Measurements from ENCODE around the gene WRAP53.
A peak's percentile ranks its signal among the peaks of the same experiment; 100 is the strongest.

The WRAP53 gene

GRCh38 chr17:7677388-7678067, 10.7 kb upstream of the WRAP53 start:
- TF ChIP-seq, protein P1, sequence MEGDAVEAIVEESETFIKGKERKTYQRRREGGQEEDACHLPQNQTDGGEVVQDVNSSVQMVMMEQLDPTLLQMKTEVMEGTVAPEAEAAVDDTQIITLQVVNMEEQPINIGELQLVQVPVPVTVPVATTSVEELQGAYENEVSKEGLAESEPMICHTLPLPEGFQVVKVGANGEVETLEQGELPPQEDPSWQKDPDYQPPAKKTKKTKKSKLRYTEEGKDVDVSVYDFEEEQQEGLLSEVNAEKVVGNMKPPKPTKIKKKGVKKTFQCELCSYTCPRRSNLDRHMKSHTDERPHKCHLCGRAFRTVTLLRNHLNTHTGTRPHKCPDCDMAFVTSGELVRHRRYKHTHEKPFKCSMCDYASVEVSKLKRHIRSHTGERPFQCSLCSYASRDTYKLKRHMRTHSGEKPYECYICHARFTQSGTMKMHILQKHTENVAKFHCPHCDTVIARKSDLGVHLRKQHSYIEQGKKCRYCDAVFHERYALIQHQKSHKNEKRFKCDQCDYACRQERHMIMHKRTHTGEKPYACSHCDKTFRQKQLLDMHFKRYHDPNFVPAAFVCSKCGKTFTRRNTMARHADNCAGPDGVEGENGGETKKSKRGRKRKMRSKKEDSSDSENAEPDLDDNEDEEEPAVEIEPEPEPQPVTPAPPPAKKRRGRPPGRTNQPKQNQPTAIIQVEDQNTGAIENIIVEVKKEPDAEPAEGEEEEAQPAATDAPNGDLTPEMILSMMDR (conservative IDR thresholded peaks at IDR 0.05; ENCODE audit: low read length): no peak
- no peak for TF ChIP-seq EZH2phosphoT487 (IDR thresholded peaks at IDR 0.05; ENCODE audit: borderline replicate concordance)
- no peak overlapping the region for H3K4me3 ChIP-seq (ENCODE audit: low read length, poor library complexity, severe bottlenecking)
- no peak overlapping the region for H2AFZ ChIP-seq (ENCODE audit: low read length)
- H3K79me2 ChIP-seq (ENCODE audit: insufficient read depth, low read length): peaks cover 29% of the 10 kb centered on the region
- no peak overlapping the region for H3K4me2 ChIP-seq (ENCODE audit: low read depth, low read length, poor library complexity, severe bottlenecking)
- H3K9ac ChIP-seq (ENCODE audit: low read depth, low read length, poor library complexity, severe bottlenecking): no peak overlapping the region
- peaks cover 37% of the 10 kb centered on the region for H3K36me3 ChIP-seq (ENCODE audit: insufficient read depth, low read length)
- no peaks in the 10 kb centered on the region for H3K4me1 ChIP-seq (ENCODE audit: insufficient read depth, low read length, poor library complexity, severe bottlenecking)
- H3F3A ChIP-seq (ENCODE audit: low read depth): no peaks in the 10 kb centered on the region
- no peaks in the 10 kb centered on the region for H3K9me2 ChIP-seq (replicated peaks; ENCODE audit: low read depth, low read length)
- H3K27me3 ChIP-seq (ENCODE audit: insufficient read depth, low read length, poor library complexity, severe bottlenecking): no peaks in the 10 kb centered on the region
- peaks cover 9% of the 10 kb centered on the region; the same call in 1 of the 2 replicates for H3K9me3 ChIP-seq (ENCODE audit: insufficient read depth, low read depth, low read length)
- H4K20me1 ChIP-seq (ENCODE audit: insufficient read depth, low read length, poor library complexity, severe bottlenecking): peaks cover 18% of the 10 kb centered on the region

DNA sequence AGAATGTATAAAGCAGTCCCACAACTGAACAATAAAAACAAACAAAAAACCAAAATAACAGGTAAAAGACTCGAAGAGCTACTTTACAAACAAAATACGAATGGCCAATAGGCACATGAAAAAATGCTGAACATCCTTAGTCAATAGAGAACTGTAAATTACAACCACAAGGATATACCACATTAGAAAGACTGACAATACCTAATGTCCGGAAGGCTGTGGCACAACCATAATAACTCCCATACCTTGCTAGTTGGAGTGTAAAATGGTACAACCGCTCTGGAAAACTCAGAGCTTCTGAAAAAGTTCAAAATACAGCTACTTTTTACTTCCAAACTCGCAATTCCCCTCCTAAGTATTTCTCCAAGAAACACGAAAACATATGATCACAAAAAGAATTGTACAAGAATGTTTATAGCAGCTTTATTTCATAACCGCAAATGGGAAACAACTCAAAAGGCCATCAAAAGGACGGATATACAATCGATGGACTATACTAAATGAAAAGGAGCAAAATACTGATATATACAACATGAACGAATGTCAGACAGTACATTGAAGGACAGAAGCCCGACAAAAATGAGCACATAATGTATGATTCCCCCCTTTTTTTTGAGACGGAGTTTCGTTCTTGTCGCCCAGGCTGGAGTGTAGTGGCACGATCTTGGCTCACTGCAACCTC, 3.3 kb upstream of the WRAP53 start:
- Histone ChIP-seq H3K4me2 (ENCODE audit: low read depth, low read length, poor library complexity, severe bottlenecking) (peak overlapping the region; percentile 82), H3K9ac (ENCODE audit: low read depth, low read length, poor library complexity, severe bottlenecking) (peak overlapping the region; percentile 98), H3K4me3 (ENCODE audit: low read length, poor library complexity, severe bottlenecking) (peak overlapping the region; percentile 82), H2AFZ (ENCODE audit: low read length) (no peak overlapping the region), H3K4me1 (ENCODE audit: insufficient read depth, low read length, poor library complexity, severe bottlenecking) (peaks cover 20% of the 10 kb centered on the region), H3K27me3 (ENCODE audit: insufficient read depth, low read length, poor library complexity, severe bottlenecking) (peaks cover 4% of the 10 kb centered on the region), H4K20me1 (ENCODE audit: insufficient read depth, low read length, poor library complexity, severe bottlenecking) (peaks cover 36% of the 10 kb centered on the region), H3K79me2 (ENCODE audit: insufficient read depth, low read length) (peaks cover 82% of the 10 kb centered on the region), H3F3A (ENCODE audit: low read depth) (0 out of 2 replicates have a peak, but pooled peaks cover 2% of the 10 kb centered on the region), H3K9me2 (replicated peaks; ENCODE audit: low read depth, low read length) (no peaks in the 10 kb centered on the region), H3K36me3 (ENCODE audit: insufficient read depth, low read length) (peaks cover 6% of the 10 kb centered on the region; the same call in 1 of the 2 replicates), H3K9me3 (ENCODE audit: insufficient read depth, low read depth, low read length) (no peaks in the 10 kb centered on the region)
- TF ChIP-seq, protein P1 (conservative IDR thresholded peaks at IDR 0.05; ENCODE audit: low read length): no peak
- no peak for TF ChIP-seq EZH2phosphoT487 (IDR thresholded peaks at IDR 0.05; ENCODE audit: borderline replicate concordance)

DNA sequence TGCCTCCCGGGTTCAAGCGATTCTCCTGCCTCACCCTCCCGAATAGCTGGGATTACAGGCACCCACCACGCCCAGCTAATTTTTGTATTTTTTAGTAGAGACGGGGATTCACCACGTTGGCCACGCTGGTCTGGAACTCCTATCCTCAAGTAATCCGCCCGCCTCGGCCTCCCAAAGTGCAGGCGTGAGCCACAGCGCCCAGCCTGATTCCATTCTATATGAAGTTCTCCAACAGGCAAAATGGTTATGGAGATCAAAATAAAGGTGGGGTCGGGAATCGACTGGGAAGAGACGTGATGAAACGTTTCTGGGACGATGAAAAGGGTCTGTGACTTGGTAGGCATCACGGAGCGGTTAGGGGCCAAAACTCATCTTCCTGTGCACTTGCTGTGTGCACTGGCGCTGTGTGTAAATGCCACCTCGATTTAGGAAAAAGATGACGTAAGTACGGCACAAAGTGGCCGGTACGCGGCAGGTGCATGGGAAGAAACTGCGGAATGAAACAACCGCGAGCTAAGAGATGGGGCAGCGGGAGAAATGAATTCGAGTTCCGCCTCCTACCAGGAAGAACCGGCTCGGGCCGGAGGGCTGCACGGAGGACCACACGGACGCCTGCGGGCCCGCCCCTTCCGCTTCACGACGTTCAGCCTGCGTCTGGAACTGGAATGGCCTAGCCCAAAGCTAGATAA, 2.6 kb upstream of the WRAP53 start:
- H2AFZ ChIP-seq (ENCODE audit: low read length): peak overlapping the region; percentile 33; the same call in 1 of the 2 replicates

More for the DNA sequence above, 2.6 kb upstream of the WRAP53 start:
- TF ChIP-seq EZH2phosphoT487 (IDR thresholded peaks at IDR 0.05; ENCODE audit: borderline replicate concordance): no peak
- TF ChIP-seq, protein P1 (conservative IDR thresholded peaks at IDR 0.05; ENCODE audit: low read length): no peak
- peaks cover 33% of the 10 kb centered on the region for H4K20me1 ChIP-seq (ENCODE audit: insufficient read depth, low read length, poor library complexity, severe bottlenecking)
- H3F3A ChIP-seq (ENCODE audit: low read depth): 0 out of 2 replicates have a peak, but pooled peaks cover 2% of the 10 kb centered on the region
- H3K4me3 ChIP-seq (ENCODE audit: low read length, poor library complexity, severe bottlenecking): peak overlapping the region; percentile 82
- no peaks in the 10 kb centered on the region for H3K9me3 ChIP-seq (ENCODE audit: insufficient read depth, low read depth, low read length)
- H3K79me2 ChIP-seq (ENCODE audit: insufficient read depth, low read length): peaks cover 76% of the 10 kb centered on the region
- H3K36me3 ChIP-seq (ENCODE audit: insufficient read depth, low read length): peaks cover 6% of the 10 kb centered on the region; the same call in 1 of the 2 replicates
- peaks cover 24% of the 10 kb centered on the region for H3K4me1 ChIP-seq (ENCODE audit: insufficient read depth, low read length, poor library complexity, severe bottlenecking)
- H3K9ac ChIP-seq (ENCODE audit: low read depth, low read length, poor library complexity, severe bottlenecking): peak overlapping the region; percentile 98
- H3K9me2 ChIP-seq (replicated peaks; ENCODE audit: low read depth, low read length): no peaks in the 10 kb centered on the region
- H3K4me2 ChIP-seq (ENCODE audit: low read depth, low read length, poor library complexity, severe bottlenecking): peak overlapping the region; percentile 82
- peaks cover 4% of the 10 kb centered on the region for H3K27me3 ChIP-seq (ENCODE audit: insufficient read depth, low read length, poor library complexity, severe bottlenecking)

Data from Loucy (cell line).